ENCODE measurements around the gene TNFSF4. TPM values are rescaled to one million over a fixed set of nuclear protein-coding genes. Genes with fewer than 3 reads are reported as not detected.

TNFSF4 gene
- total RNA-seq, 2 experiments from 2014 or later: 0.17 to 0.33 TPM

DNA sequence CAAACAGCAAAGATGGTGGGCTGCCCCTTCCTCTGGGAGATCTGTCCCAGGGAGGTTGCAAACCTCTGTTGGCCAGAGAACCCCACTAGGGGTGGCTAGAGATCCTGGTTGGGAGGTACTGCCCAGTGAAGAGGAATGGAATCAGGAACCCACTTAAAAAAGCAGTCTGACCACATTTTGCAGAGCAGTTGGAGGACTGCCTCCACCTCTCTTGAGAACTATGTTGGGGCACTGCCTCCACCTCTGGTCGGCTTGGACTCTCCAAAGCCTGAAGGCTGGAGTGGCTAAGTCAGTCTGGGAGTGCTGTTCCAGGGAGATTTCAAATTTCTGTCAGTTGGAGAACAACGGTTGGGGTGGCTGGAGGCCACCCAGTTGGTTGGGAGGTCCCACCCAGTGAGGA, 58.6 kb downstream of the TNFSF4 start:
- ChIA-PET POLR2A (no interaction called here), CTCF (no interaction called here)
- H3K4me1 ChIP-seq (ENCODE audit: insufficient read depth, low read length): no peaks in the 10 kb centered on the region
- H3K9me3 Mint-ChIP-seq: peaks cover 20% of the 10 kb centered on the region
- ATAC-seq (ENCODE audit: poor library complexity) (no peak), DNase-seq (no peak)
- peaks cover 9% of the 10 kb centered on the region for H3K27me3 Mint-ChIP-seq
- TF ChIP-seq, protein P1, sequence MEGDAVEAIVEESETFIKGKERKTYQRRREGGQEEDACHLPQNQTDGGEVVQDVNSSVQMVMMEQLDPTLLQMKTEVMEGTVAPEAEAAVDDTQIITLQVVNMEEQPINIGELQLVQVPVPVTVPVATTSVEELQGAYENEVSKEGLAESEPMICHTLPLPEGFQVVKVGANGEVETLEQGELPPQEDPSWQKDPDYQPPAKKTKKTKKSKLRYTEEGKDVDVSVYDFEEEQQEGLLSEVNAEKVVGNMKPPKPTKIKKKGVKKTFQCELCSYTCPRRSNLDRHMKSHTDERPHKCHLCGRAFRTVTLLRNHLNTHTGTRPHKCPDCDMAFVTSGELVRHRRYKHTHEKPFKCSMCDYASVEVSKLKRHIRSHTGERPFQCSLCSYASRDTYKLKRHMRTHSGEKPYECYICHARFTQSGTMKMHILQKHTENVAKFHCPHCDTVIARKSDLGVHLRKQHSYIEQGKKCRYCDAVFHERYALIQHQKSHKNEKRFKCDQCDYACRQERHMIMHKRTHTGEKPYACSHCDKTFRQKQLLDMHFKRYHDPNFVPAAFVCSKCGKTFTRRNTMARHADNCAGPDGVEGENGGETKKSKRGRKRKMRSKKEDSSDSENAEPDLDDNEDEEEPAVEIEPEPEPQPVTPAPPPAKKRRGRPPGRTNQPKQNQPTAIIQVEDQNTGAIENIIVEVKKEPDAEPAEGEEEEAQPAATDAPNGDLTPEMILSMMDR (IDR thresholded peaks at IDR 0.05): no peak
- H3K36me3 Mint-ChIP-seq (ENCODE audit: low read depth): peaks cover 4% of the 10 kb centered on the region
- H3K4me3 Mint-ChIP-seq: no peak overlapping the region
- H3K4me1 Mint-ChIP-seq (ENCODE audit: low read depth): no peaks in the 10 kb centered on the region
- intact Hi-C loops (cut with DNase I, micrococcal nuclease): no loop called here
- no peak overlapping the region for H3K27ac ChIP-seq (ENCODE audit: low read depth in 1 of 2, low read length in 2 of 2)
- peaks cover 5 to 8% of the 10 kb centered on the region in 2 experiments for H3K9me3 ChIP-seq (ENCODE audit: control insufficient read depth in 1 of 2, insufficient read depth in 1 of 2, low read length in 2 of 2)
- H3K27ac Mint-ChIP-seq: no peak overlapping the region
- no peak overlapping the region for H3K4me3 ChIP-seq (ENCODE audit: low read length)
- H3K36me3 ChIP-seq (ENCODE audit: insufficient read depth, low read length): no peaks in the 10 kb centered on the region
- no peaks in the 10 kb centered on the region for H3K27me3 ChIP-seq (ENCODE audit: control insufficient read depth in 1 of 2, insufficient read depth in 2 of 2, low read length in 2 of 2)

DNA sequence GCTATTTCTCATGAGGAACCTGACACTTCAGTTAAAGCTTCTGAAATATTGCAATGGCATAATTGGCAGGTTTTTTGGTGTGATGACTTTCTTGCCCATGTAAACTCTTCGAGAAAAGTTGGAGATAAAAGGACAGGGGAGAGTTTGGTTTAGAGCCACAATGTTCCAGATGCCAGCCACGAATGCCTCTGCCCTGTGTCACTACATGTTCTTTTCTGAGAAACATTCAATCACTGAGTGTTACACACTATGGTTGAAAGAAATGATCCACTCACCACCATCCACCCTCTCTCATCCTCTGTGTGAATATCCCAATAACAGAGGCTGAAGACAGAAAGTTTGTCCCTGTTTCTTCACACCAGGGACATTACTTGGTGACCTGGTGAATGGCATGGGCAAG, 66.4 kb downstream of the TNFSF4 start:
- H3K9me3 Mint-ChIP-seq: peaks cover 9% of the 10 kb centered on the region
- no peak for DNase-seq
- no peaks in the 10 kb centered on the region for H3K36me3 Mint-ChIP-seq (ENCODE audit: low read depth)
- Histone ChIP-seq H3K4me3 (ENCODE audit: low read length) (no peak overlapping the region), H3K27me3 (ENCODE audit: control insufficient read depth in 1 of 2, insufficient read depth in 2 of 2, low read length in 2 of 2) (no peaks in the 10 kb centered on the region), H3K36me3 (ENCODE audit: insufficient read depth, low read length) (no peaks in the 10 kb centered on the region), H3K27ac (ENCODE audit: low read depth in 1 of 2, low read length in 2 of 2) (no peak overlapping the region), H3K9me3 (ENCODE audit: control insufficient read depth in 1 of 2, insufficient read depth in 1 of 2, low read length in 2 of 2) (peaks cover 3 to 9% of the 10 kb centered on the region in 2 experiments), H3K4me1 (ENCODE audit: insufficient read depth, low read length) (no peaks in the 10 kb centered on the region)
- intact Hi-C loops (cut with DNase I, micrococcal nuclease): no loop called here
- no peak overlapping the region for H3K4me3 Mint-ChIP-seq
- H3K27ac Mint-ChIP-seq: no peak overlapping the region
- POLR2A ChIA-PET: no interaction called here
- no peak for ATAC-seq (ENCODE audit: poor library complexity)
- TF ChIP-seq, protein P1 (IDR thresholded peaks at IDR 0.05): no peak
- no peaks in the 10 kb centered on the region for H3K4me1 Mint-ChIP-seq (ENCODE audit: low read depth)
- CTCF ChIA-PET: no interaction called here
- no peaks in the 10 kb centered on the region for H3K27me3 Mint-ChIP-seq

DNA sequence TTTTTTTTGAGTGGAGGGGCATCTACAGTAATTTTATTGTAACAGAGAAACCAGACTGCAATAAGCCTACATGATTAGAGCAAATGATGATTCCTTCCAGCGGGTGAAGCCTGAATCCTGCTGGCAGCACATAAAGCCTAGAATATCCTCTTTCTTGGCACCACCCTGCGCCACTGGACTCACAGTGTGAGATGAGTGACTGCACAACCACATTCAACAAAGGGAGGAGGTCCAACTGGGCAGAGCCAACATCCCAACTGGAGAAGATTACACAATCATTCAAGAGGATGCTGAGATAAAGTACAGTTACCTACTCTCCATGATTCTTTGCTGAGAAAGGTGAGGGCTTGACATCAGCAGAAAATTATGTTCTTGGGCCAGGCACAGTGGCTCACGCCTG, 67.4 kb downstream of the TNFSF4 start:
- no peaks in the 10 kb centered on the region for H3K27me3 ChIP-seq (ENCODE audit: control insufficient read depth in 1 of 2, insufficient read depth in 2 of 2, low read length in 2 of 2)
- H3K27ac Mint-ChIP-seq: no peak overlapping the region
- no peak overlapping the region for H3K4me3 Mint-ChIP-seq
- no peaks in the 10 kb centered on the region for H3K27me3 Mint-ChIP-seq
- intact Hi-C loops (cut with DNase I, micrococcal nuclease): no loop called here
- H3K4me1 Mint-ChIP-seq (ENCODE audit: low read depth): no peaks in the 10 kb centered on the region
- ChIA-PET CTCF (no interaction called here), POLR2A (no interaction called here)
- H3K27ac ChIP-seq (ENCODE audit: low read depth in 1 of 2, low read length in 2 of 2): no peak overlapping the region
- H3K4me1 ChIP-seq (ENCODE audit: insufficient read depth, low read length): no peaks in the 10 kb centered on the region
- TF ChIP-seq, protein P1 (IDR thresholded peaks at IDR 0.05): no peak
- H3K9me3 Mint-ChIP-seq: peaks cover 4% of the 10 kb centered on the region
- H3K36me3 Mint-ChIP-seq (ENCODE audit: low read depth): no peaks in the 10 kb centered on the region
- DNase-seq (no peak), ATAC-seq (ENCODE audit: poor library complexity) (no peak)
- peaks cover 0 to 9% of the 10 kb centered on the region in 2 experiments for H3K9me3 ChIP-seq (ENCODE audit: control insufficient read depth in 1 of 2, insufficient read depth in 1 of 2, low read length in 2 of 2)
- H3K4me3 ChIP-seq (ENCODE audit: low read length): no peak overlapping the region
- H3K36me3 ChIP-seq (ENCODE audit: insufficient read depth, low read length): no peaks in the 10 kb centered on the region

Measured in CD4-positive, alpha-beta T cell (primary cell).